Right lobe of liver (tissue), 4 donors: ENCODE results near the gene DLX2.

Experiments used
- CTCF ChIP-seq, 4 donors: fragments of 200-600 bp in 3 of 4; fragments of 450-650 bp in 1 of 4; IDR thresholded peaks; one replicate each; pipeline versions ENCODE4 v1.5.1 to v1.8.0; 2016 to 2022; ENCODE audit warnings: antibody characterized with exemption in 4 of 4, mild to moderate bottlenecking in 2 of 4
- POLR2A ChIP-seq: fragments of 450-650 bp; IDR thresholded peaks from one replicate; pipeline ENCODE4 v1.6.1; 2017; ENCODE audit warnings: antibody characterized with exemption, mild to moderate bottlenecking
- donor health status: DM: no; HTN: no; CAD: no.
- donor health status: DM: no; HTN: no; CAD: no.
- donor health status: DM: no; HTN: yes; CAD: no.

- TF ChIP-seq CTCF (IDR thresholded peaks at IDR 0.05), result no peak
- TF ChIP-seq POLR2A, result no peak
Observed at GRCh38 chr2:172105471-172106107, 2.9 kb upstream of the DLX2 start.
